Head of caudate nucleus (tissue), 42 donors: ENCODE data around the gene NUP58.

ENCODE experiments used
- DNase-seq, 42 donors: peaks; one replicate each; pipeline versions ENCODE4 v3.0.0 to v3.0.0-alpha.2; 2020 to 2021; ENCODE audit warnings: mixed read lengths in 7 of 42
- intact Hi-C: fragments of 100-400 bp; cut with DNase I; formaldehyde crosslinking; loops from one replicate; pipeline ENCODE4 v1.15.0; 2022

The NUP58 gene

GRCh38 chr13:25371875-25372283 is 70.5 kb downstream of the NUP58 start, which contains the start of gene ATP8A2:
Gene ATP8A2, plus strand, starts transcription at chr13:25371974. Its CDS starts 239 bp downstream, at chr13:25372213.
- intact Hi-C loops: no loop called here

GRCh38 chr13:25372284-25373081 is 71.1 kb downstream of the NUP58 start:
- peak in 41 of 42 donors; percentile 20 to 78 (median 52) for DNase-seq
- intact Hi-C loops: no loop called here

More at GRCh38 chr13:25371875-25372283, 70.5 kb downstream of the NUP58 start, which contains the start of gene ATP8A2:
- peak in 19 of 42 donors; percentile 10 to 55 (median 31) for DNase-seq

GRCh38 chr13:25375727-25376358 is 74.4 kb downstream of the NUP58 start:
- peak in 21 of 42 donors; percentile 21 to 76 (median 40) for DNase-seq
- intact Hi-C loops: no loop called here

- intact Hi-C loops: no loop called here
- DNase-seq: no peak
Observed at GRCh38 chr13:25377244-25377962, 76.0 kb downstream of the NUP58 start.

GRCh38 chr13:25378528-25378927 is 77.1 kb downstream of the NUP58 start:
- peak in 12 of 42 donors; percentile 4 to 61 (median 38) for DNase-seq
- intact Hi-C loops: no loop called here

- intact Hi-C loops: no loop called here
Observed at GRCh38 chr13:25379011-25379410, 77.6 kb downstream of the NUP58 start.

GRCh38 chr13:25380082-25380481 is 78.7 kb downstream of the NUP58 start:
- no peak for DNase-seq
- intact Hi-C loops: no loop called here

More at GRCh38 chr13:25379011-25379410, 77.6 kb downstream of the NUP58 start:
- no peak for DNase-seq

- no peak for DNase-seq
- intact Hi-C loops: no loop called here
Observed at GRCh38 chr13:25380741-25381324, 79.4 kb downstream of the NUP58 start.

GRCh38 chr13:25384758-25385410 is 83.5 kb downstream of the NUP58 start:
- DNase-seq: peak in 1 of 42 donors; percentile 23

GRCh38 chr13:25391932-25392331 is 90.5 kb downstream of the NUP58 start:
- intact Hi-C loops: no loop called here
- no peak for DNase-seq

More at GRCh38 chr13:25384758-25385410, 83.5 kb downstream of the NUP58 start:
- intact Hi-C loops: no loop called here
